Esophagus (tissue), 2 donors: ENCODE data around the gene SLC37A1. TPM values are rescaled to one million over a fixed set of nuclear protein-coding genes. Genes with fewer than 3 reads are reported as not detected.
A peak's percentile ranks its signal among the peaks of the same experiment; 100 is the strongest.

Experiments used
- H3K27ac ChIP-seq, 2 donors: one replicate each; pipeline ENCODE4 v1.5.1; 2013; ENCODE audit warnings: low read depth in 2 of 2, mild to moderate bottlenecking in 2 of 2, inconsistent platforms in 1 of 2, low read length in 1 of 2, moderate library complexity in 1 of 2
- H3K27me3 ChIP-seq, 2 donors: one replicate each; pipeline ENCODE4 v1.6.1; 2013; ENCODE audit warnings: low read length in 2 of 2, control low read depth in 1 of 2, mild to moderate bottlenecking in 1 of 2; ENCODE audit not compliant: insufficient read depth in 2 of 2, control insufficient read depth in 1 of 2
- H3K36me3 ChIP-seq, 2 donors: one replicate each; pipeline ENCODE4 v1.6.1; 2013; ENCODE audit warnings: low read length in 1 of 2; ENCODE audit not compliant: control insufficient read depth in 2 of 2, insufficient read depth in 2 of 2
- H3K4me1 ChIP-seq, 2 donors: one replicate each; pipeline ENCODE4 v1.6.1; 2013; ENCODE audit warnings: low read length in 1 of 2; ENCODE audit not compliant: control insufficient read depth in 2 of 2, insufficient read depth in 2 of 2
- H3K4me3 ChIP-seq, 2 donors: one replicate each; pipeline ENCODE4 v1.5.1; 2013; ENCODE audit warnings: low read length in 2 of 2, mild to moderate bottlenecking in 2 of 2, low read depth in 1 of 2, moderate library complexity in 1 of 2
- H3K9me3 ChIP-seq, 2 donors: one replicate each; pipeline ENCODE4 v1.6.1; 2013; ENCODE audit warnings: mild to moderate bottlenecking in 2 of 2, low read depth in 1 of 2, low read length in 1 of 2, moderate library complexity in 1 of 2; ENCODE audit not compliant: control insufficient read depth in 2 of 2, insufficient read depth in 1 of 2
- WGBS, 2 donors: extraction: QIAGEN DNeasy Blood & Tissue Kit; methylation state at CpG; one replicate each; pipeline ENCODE4 v1.1.7; 2013; 5-methylcytosine and 5-hydroxymethylcytosine counted together
- polyA plus RNA-seq, 2 donors: library from polyadenylated mRNA; stranded (reverse); fragments of 200-250 nt; gene quantifications; one replicate each; pipeline ENCODE4 v1.2.3, GENCODE V29; 2013
- donor health status: healthy with polysubstance abuse.
- donor health status: Bipolar disorder and iron deficiency.

The SLC37A1 gene
- polyA plus RNA-seq, 2 donors: 12.4 to 14.1 TPM

DNA sequence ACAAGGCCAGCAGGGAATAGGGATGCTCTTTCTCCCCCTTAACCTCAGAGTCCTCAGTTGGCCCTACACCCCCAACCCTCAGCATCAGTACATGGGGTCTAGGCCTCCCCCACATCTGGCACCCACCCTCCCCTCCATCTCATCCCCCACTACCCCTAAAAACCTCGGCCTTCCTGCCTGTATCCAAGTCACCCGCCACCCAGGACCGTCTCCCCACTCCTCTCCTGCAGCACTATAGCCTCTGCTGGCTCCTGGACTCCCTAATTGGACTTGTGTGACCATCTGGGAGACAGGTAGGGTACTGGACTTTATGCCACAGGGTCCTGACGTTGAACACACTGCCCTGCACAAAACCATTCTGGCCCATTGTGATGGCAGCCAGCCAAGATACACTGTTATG is 23.7 kb upstream of the SLC37A1 start:
- Histone ChIP-seq H3K9me3 (peaks cover 0 to 3% of the 10 kb centered on the region in 2 donors), H3K4me3 (no peak overlapping the region), H3K27me3 (no peaks in the 10 kb centered on the region), H3K4me1 (peaks cover 0 to 1% of the 10 kb centered on the region in 2 donors), H3K27ac (no peak overlapping the region), H3K36me3 (no peaks in the 10 kb centered on the region)
- 82 to 83% methylated on average over 4 of the region's 4 CpGs for WGBS, 2 donors

DNA sequence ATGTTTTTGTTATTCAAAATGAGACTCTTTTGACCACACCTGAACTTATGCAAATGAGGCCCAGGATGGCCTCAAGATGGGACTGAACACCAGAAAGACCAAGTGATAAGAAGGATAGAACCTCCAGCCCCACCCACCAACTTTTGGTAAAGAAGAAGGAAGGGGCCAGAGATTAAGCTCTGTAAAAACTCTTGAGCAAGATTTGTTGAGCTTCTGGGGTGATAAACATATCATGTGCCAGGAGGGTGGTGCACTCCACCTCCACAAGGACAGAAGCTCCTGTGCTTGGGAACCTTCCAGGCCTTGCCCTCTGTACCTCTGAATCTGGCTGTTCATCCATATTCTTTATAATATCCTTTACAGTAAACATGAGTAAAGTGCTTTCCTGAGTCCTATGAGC is 22.9 kb upstream of the SLC37A1 start:
- no peaks in the 10 kb centered on the region for H3K4me1 ChIP-seq
- no peak overlapping the region for H3K27ac ChIP-seq
- no peaks in the 10 kb centered on the region for H3K36me3 ChIP-seq
- H3K9me3 ChIP-seq: peaks cover 0 to 3% of the 10 kb centered on the region in 2 donors
- no peak overlapping the region for H3K4me3 ChIP-seq
- H3K27me3 ChIP-seq: no peaks in the 10 kb centered on the region

DNA sequence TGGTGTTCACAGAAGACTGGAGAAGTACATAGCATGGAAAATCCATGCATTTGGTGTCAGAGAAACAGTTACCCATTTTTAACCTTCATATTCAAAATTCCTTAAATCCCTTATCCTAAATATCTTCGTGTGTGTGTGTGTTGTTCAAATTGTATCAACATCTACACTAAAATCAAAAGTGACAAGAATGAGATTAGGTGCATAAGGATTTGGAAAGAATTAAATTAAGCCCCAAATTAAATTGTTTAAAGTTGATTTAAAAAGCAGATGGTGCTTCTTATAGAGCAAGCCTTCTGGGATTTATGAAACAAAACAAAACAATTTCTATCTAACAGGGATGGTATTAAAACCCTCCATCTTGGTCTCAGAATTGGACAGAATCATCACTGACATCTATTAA is 22.3 kb upstream of the SLC37A1 start:
- no peaks in the 10 kb centered on the region for H3K27me3 ChIP-seq
- peaks cover 0 to 3% of the 10 kb centered on the region in 2 donors for H3K9me3 ChIP-seq
- no peak overlapping the region for H3K4me3 ChIP-seq
- no peaks in the 10 kb centered on the region for H3K36me3 ChIP-seq
- no peak overlapping the region for H3K27ac ChIP-seq
- 67 to 68% methylated on average over 1 of the region's 1 CpG for WGBS, 2 donors
- no peaks in the 10 kb centered on the region for H3K4me1 ChIP-seq

DNA sequence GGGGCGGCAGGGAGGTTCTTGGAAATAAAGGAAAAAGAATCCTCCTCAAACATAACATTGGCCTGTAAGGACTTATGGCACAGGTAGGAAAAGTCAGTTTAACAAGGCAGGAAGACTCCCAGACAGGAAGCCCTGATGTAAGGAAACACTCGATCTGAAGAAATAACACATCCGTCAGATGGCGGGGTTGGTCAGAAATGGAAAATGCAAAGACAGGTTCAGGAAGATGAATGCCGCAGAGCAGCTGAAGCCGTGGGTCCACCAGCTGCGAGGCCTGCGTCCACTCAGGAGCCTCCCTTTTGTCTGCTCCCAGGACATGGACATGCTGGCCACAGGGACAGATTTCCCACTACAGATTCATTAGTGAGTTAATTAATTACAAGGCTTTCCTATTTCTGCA is 21.5 kb upstream of the SLC37A1 start:
- H3K4me3 ChIP-seq: no peak overlapping the region
- 75% methylated on average over 8 of the region's 8 CpGs for whole genome bisulfite sequencing, 2 donors

GRCh38 chr21:42493109-42494060 is 20.3 kb upstream of the SLC37A1 start:
- Histone ChIP-seq H3K9me3 (peaks cover 0 to 3% of the 10 kb centered on the region in 2 donors), H3K4me3 (no peak overlapping the region), H3K36me3 (no peaks in the 10 kb centered on the region), H3K27ac (no peak overlapping the region), H3K4me1 (peaks cover 0 to 4% of the 10 kb centered on the region in 2 donors), H3K27me3 (no peaks in the 10 kb centered on the region)
- WGBS, 2 donors: 76 to 78% methylated on average over 13 of the region's 13 CpGs

More for the DNA sequence above, 21.5 kb upstream of the SLC37A1 start:
- Histone ChIP-seq H3K36me3 (no peaks in the 10 kb centered on the region), H3K4me1 (peaks cover 0 to 4% of the 10 kb centered on the region in 2 donors), H3K27me3 (no peaks in the 10 kb centered on the region), H3K27ac (no peak overlapping the region), H3K9me3 (peaks cover 0 to 3% of the 10 kb centered on the region in 2 donors)

DNA sequence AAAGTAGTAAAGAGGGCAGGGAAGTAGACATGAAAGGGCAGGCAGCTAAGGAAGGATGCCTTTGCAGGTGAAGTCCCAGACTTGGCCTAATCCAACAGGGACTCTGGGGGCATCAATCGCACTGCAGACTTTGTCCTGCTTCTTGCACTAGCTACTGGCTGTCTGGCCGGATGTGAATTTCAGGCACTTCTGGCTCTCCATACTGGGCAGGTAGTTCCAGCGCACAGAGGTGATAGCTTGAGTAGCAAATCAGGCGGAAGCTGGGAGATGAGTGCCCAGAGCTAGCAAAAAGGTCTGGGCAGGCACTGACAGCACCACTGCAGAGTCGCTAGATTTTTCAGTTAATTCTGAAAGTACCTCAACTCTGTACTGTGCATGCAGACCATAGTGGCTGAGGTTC is 18.6 kb upstream of the SLC37A1 start:
- peaks cover 0 to 2% of the 10 kb centered on the region in 2 donors for H3K9me3 ChIP-seq

DNA sequence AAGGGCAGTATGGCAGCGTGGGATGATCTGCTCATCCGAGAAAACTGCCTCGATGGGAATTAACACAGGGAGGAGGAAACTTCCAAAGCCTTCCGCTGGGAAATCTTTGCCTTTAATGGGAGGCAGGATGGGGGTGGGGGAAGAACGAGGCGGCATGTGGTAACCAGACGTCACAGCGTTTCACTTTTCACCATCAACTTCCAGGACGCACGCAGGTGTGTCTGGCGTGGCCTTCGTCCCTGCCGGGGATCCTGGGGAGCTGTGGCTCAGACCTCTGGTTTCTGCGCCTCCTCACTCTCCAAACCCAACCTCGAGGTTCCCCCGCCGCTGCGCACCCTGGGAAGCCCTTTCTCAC is 17.9 kb upstream of the SLC37A1 start:
- Histone ChIP-seq H3K9me3 (no peaks in the 10 kb centered on the region), H3K4me1 (peaks cover 0 to 4% of the 10 kb centered on the region in 2 donors), H3K36me3 (no peaks in the 10 kb centered on the region), H3K27ac (peak overlapping the region in 1 of 2 donors; percentile 74), H3K4me3 (peak overlapping the region; percentile 55 to 58), H3K27me3 (no peaks in the 10 kb centered on the region)
- 2% methylated on average over 18 of the region's 18 CpGs for WGBS, 2 donors

More for the DNA sequence above, 18.6 kb upstream of the SLC37A1 start:
- WGBS, 2 donors: 92 to 94% methylated on average over 5 of the region's 5 CpGs
- H3K27ac ChIP-seq: no peak overlapping the region
- no peaks in the 10 kb centered on the region for H3K36me3 ChIP-seq
- H3K4me1 ChIP-seq: peaks cover 0 to 4% of the 10 kb centered on the region in 2 donors
- H3K27me3 ChIP-seq: no peaks in the 10 kb centered on the region
- H3K4me3 ChIP-seq: no peak overlapping the region

- Histone ChIP-seq H3K36me3 (no peaks in the 10 kb centered on the region), H3K4me1 (peaks cover 0 to 4% of the 10 kb centered on the region in 2 donors), H3K27ac (peak within 1 kb of the TSS; percentile 37 to 80), H3K9me3 (no peaks in the 10 kb centered on the region), H3K4me3 (peak within 1 kb of the TSS; percentile 58 to 72), H3K27me3 (no peaks in the 10 kb centered on the region)
- 0% methylated on average over 54 to 58 of the region's 58 CpGs for WGBS, 2 donors
These were observed 17.4 kb upstream of the SLC37A1 start, which contains the start of gene RSPH1 for GRCh38 chr21:42496120-42496838. Gene RSPH1 (minus strand): TSS chr21:42496224. CDS start chr21:42496186, 38 bp downstream.

DNA sequence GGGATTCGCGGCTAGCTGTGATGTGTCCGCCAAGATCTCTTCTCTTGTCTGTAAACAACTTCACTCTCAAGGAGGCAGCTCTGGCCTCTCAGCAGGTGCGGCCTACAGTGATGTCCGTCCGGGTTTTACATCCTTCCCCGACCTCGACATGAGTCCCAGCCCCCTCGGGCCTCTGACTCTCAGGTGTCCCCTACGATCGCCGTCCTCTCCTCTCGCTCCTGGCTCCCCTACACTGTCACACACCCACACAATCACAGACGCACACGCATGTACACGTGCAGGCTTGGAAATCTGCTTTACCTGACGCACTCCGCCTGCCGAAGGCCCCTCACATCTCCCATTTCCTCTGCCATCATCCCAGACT is 16.8 kb upstream of the SLC37A1 start:
- peaks cover 0 to 4% of the 10 kb centered on the region in 2 donors for H3K4me1 ChIP-seq
- H3K27me3 ChIP-seq: no peaks in the 10 kb centered on the region
- 17 to 24% methylated on average over 19 of the region's 19 CpGs for WGBS, 2 donors
- H3K27ac ChIP-seq: peak overlapping the region; percentile 37 to 80
- H3K4me3 ChIP-seq: peak overlapping the region; percentile 48 to 72
- H3K36me3 ChIP-seq: no peaks in the 10 kb centered on the region
- H3K9me3 ChIP-seq: no peaks in the 10 kb centered on the region
